CD8-positive, alpha-beta memory T cell (primary cell): ENCODE results near the gene ZMYND12. TPM values are rescaled to one million over a fixed set of nuclear protein-coding genes. Genes with fewer than 3 reads are reported as not detected.

Source experiments
- CTCF ChIA-PET: fragments of 350-600 bp; sonication (Branson Sonifier 250); formaldehyde crosslinking; loops from one replicate; lab custom pipeline; 2021; ENCODE audit warnings: antibody characterized with exemption; lab: Charles Lee
- POLR2A ChIA-PET: fragments of 350-600 bp; sonication (Branson Sonifier 250); formaldehyde crosslinking; loops from one replicate; lab custom pipeline; 2021; ENCODE audit warnings: antibody characterized with exemption; lab: Charles Lee
- DNase-seq, 5 donors: peaks; one replicate each; pipeline versions ENCODE4 v3.0.0 to v3.0.0-alpha.2; 2020 to 2022; ENCODE audit warnings: mixed read lengths in 1 of 5
- H3K27ac ChIP-seq: one replicate; pipeline ENCODE4 v1.7.0; 2013; ENCODE audit warnings: low read depth, mild to moderate bottlenecking, low read length, moderate library complexity
- H3K27me3 ChIP-seq: 2 replicates; pipeline ENCODE4 v1.7.0; 2013; ENCODE audit warnings: low read length, mild to moderate bottlenecking; ENCODE audit not compliant: insufficient read depth, poor library complexity, severe bottlenecking
- H3K36me3 ChIP-seq: 2 replicates; pipeline ENCODE4 v1.7.0; 2013; ENCODE audit warnings: mild to moderate bottlenecking, low read length, moderate library complexity; ENCODE audit not compliant: insufficient read depth
- H3K4me1 ChIP-seq: 2 replicates; pipeline ENCODE4 v1.7.0; 2013; ENCODE audit warnings: mild to moderate bottlenecking, low read length, moderate library complexity; ENCODE audit not compliant: insufficient read depth
- H3K4me3 ChIP-seq: 2 replicates; pipeline ENCODE4 v1.7.0; 2013; ENCODE audit warnings: mild to moderate bottlenecking, low read length
- H3K9me3 ChIP-seq: 2 replicates; pipeline ENCODE4 v1.7.0; 2013; ENCODE audit warnings: mild to moderate bottlenecking, low read length
- H3K27ac Mint-ChIP-seq, 8 donors: one replicate each; pipeline ENCODE4 v1.8.0; 2020 to 2021; ENCODE audit warnings: mixed read lengths in 8 of 8, mild to moderate bottlenecking in 6 of 8, inconsistent platforms in 3 of 8, moderate library complexity in 3 of 8
- H3K27me3 Mint-ChIP-seq, 2 donors: one replicate each; pipeline ENCODE4 v1.8.0; 2020 to 2021; ENCODE audit warnings: mixed read lengths in 2 of 2, mild to moderate bottlenecking in 1 of 2, moderate library complexity in 1 of 2
- H3K36me3 Mint-ChIP-seq, 3 donors: one replicate each; pipeline ENCODE4 v1.8.0; 2020 to 2021; ENCODE audit warnings: mixed read lengths in 3 of 3, inconsistent platforms in 1 of 3, mild to moderate bottlenecking in 1 of 3
- H3K4me1 Mint-ChIP-seq, 3 donors: one replicate each; pipeline ENCODE4 v1.8.0; 2020 to 2021; ENCODE audit warnings: mixed read lengths in 3 of 3, inconsistent platforms in 1 of 3, mild to moderate bottlenecking in 1 of 3
- H3K4me3 Mint-ChIP-seq, 7 donors: one replicate each; pipeline ENCODE4 v1.8.0; 2020 to 2021; ENCODE audit warnings: mixed read lengths in 7 of 7, mild to moderate bottlenecking in 6 of 7, moderate library complexity in 4 of 7, inconsistent platforms in 2 of 7
- H3K9me3 Mint-ChIP-seq, 5 donors: one replicate each; pipeline ENCODE4 v1.8.0; 2020 to 2022; ENCODE audit warnings: mixed read lengths in 5 of 5, mild to moderate bottlenecking in 3 of 5, moderate library complexity in 2 of 5, inconsistent platforms in 1 of 5
- polyA plus RNA-seq: library from polyadenylated mRNA; unstranded; fragments of 300-500 nt; fragmentation: Illumina TruSeq; gene quantifications from one replicate; pipeline ENCODE4 v1.2.3, GENCODE V29; 2021
- total RNA-seq, 2 experiments: library from RNA; stranded (reverse); gene quantifications; one replicate each; pipeline ENCODE4 v1.2.3, GENCODE V29; 2021

ZMYND12 gene
- total and polyA plus RNA-seq, 3 experiments from 2014 or later: 0.69 to 0.85 TPM; not detected in 1

- Histone ChIP-seq H3K27ac (no peak overlapping the region), H3K36me3 (no peaks in the 10 kb centered on the region), H3K4me3 (no peak overlapping the region), H3K4me1 (no peaks in the 10 kb centered on the region), H3K27me3 (no peaks in the 10 kb centered on the region), H3K9me3 (no peaks in the 10 kb centered on the region)
- ChIA-PET POLR2A (no interaction called here), CTCF (no interaction called here)
- H3K27ac Mint-ChIP-seq: no peak overlapping the region
- peaks cover 3 to 22% of the 10 kb centered on the region in 2 donors for H3K27me3 Mint-ChIP-seq
- no peaks in the 10 kb centered on the region for H3K4me1 Mint-ChIP-seq
- H3K36me3 Mint-ChIP-seq: no peaks in the 10 kb centered on the region
- no peak for DNase-seq
- H3K9me3 Mint-ChIP-seq: no peaks in the 10 kb centered on the region
- no peak overlapping the region for H3K4me3 Mint-ChIP-seq
These were observed 41.0 kb downstream of the ZMYND12 start for GRCh38 chr1:42414551-42415496.

GRCh38 chr1:42403880-42404400 is 51.9 kb downstream of the ZMYND12 start:
- Histone ChIP-seq H3K9me3 (no peaks in the 10 kb centered on the region), H3K27ac (no peak overlapping the region), H3K27me3 (peaks cover 5% of the 10 kb centered on the region), H3K4me1 (no peaks in the 10 kb centered on the region), H3K4me3 (no peak overlapping the region), H3K36me3 (no peaks in the 10 kb centered on the region)
- Mint-ChIP-seq H3K4me1 (no peaks in the 10 kb centered on the region), H3K27me3 (peaks cover 11 to 17% of the 10 kb centered on the region in 2 donors), H3K36me3 (no peaks in the 10 kb centered on the region), H3K9me3 (peaks cover 0 to 2% (median 0%) of the 10 kb centered on the region in 5 donors), H3K27ac (no peak overlapping the region), H3K4me3 (no peak overlapping the region)
- DNase-seq: no peak
- POLR2A ChIA-PET: no interaction called here
- CTCF ChIA-PET: no interaction called here

- Mint-ChIP-seq H3K4me1 (no peaks in the 10 kb centered on the region), H3K27ac (no peak overlapping the region), H3K4me3 (no peak overlapping the region), H3K27me3 (peaks cover 3 to 5% of the 10 kb centered on the region in 2 donors), H3K9me3 (no peaks in the 10 kb centered on the region), H3K36me3 (no peaks in the 10 kb centered on the region)
- H3K27ac ChIP-seq: no peak overlapping the region
- H3K4me3 ChIP-seq: no peak overlapping the region
- H3K9me3 ChIP-seq: no peaks in the 10 kb centered on the region
- no peaks in the 10 kb centered on the region for H3K36me3 ChIP-seq
- DNase-seq: no peak
- peaks cover 5% of the 10 kb centered on the region for H3K27me3 ChIP-seq
- no peaks in the 10 kb centered on the region for H3K4me1 ChIP-seq
- ChIA-PET POLR2A (no interaction called here), CTCF (interaction anchor here (1.1 kb wide), 1 partner anchor 20 kb away, joined by 3 read pairs; no protein-coding TSS in a partner anchor)
These were observed 56.3 kb downstream of the ZMYND12 start for GRCh38 chr1:42399315-42400100.

GRCh38 chr1:42392967-42393848 is 62.6 kb downstream of the ZMYND12 start:
- H3K4me1 Mint-ChIP-seq: no peaks in the 10 kb centered on the region
- DNase-seq: no peak
- H3K4me3 Mint-ChIP-seq: no peak overlapping the region
- peaks cover 2 to 11% of the 10 kb centered on the region in 2 donors for H3K27me3 Mint-ChIP-seq
- no peaks in the 10 kb centered on the region for H3K36me3 Mint-ChIP-seq
- no peaks in the 10 kb centered on the region for H3K9me3 ChIP-seq
- H3K27me3 ChIP-seq: no peaks in the 10 kb centered on the region
- H3K9me3 Mint-ChIP-seq: no peaks in the 10 kb centered on the region
- H3K36me3 ChIP-seq: no peaks in the 10 kb centered on the region
- ChIA-PET CTCF (no interaction called here), POLR2A (no interaction called here)
- H3K4me1 ChIP-seq: no peaks in the 10 kb centered on the region
- H3K27ac Mint-ChIP-seq: no peak overlapping the region
- no peak overlapping the region for H3K4me3 ChIP-seq
- H3K27ac ChIP-seq: no peak overlapping the region

- H3K27ac Mint-ChIP-seq: no peak overlapping the region
- H3K27ac ChIP-seq: no peak overlapping the region
- H3K36me3 ChIP-seq: no peaks in the 10 kb centered on the region
- no peaks in the 10 kb centered on the region for H3K9me3 ChIP-seq
- no peak for DNase-seq
- H3K4me1 ChIP-seq: no peaks in the 10 kb centered on the region
- H3K27me3 ChIP-seq: no peaks in the 10 kb centered on the region
- H3K4me3 Mint-ChIP-seq: no peak overlapping the region
- ChIA-PET POLR2A (no interaction called here), CTCF (no interaction called here)
- H3K9me3 Mint-ChIP-seq: no peaks in the 10 kb centered on the region
- H3K36me3 Mint-ChIP-seq: no peaks in the 10 kb centered on the region
- no peak overlapping the region for H3K4me3 ChIP-seq
- peaks cover 4 to 16% of the 10 kb centered on the region in 2 donors for H3K27me3 Mint-ChIP-seq
- H3K4me1 Mint-ChIP-seq: no peaks in the 10 kb centered on the region
These were observed 63.6 kb downstream of the ZMYND12 start for GRCh38 chr1:42392255-42392654.

GRCh38 chr1:42386051-42386450 is 69.8 kb downstream of the ZMYND12 start:
- H3K36me3 Mint-ChIP-seq: no peaks in the 10 kb centered on the region
- POLR2A ChIA-PET: no interaction called here
- H3K4me1 Mint-ChIP-seq: peaks cover 0 to 9% (median 3%) of the 10 kb centered on the region in 3 donors
- H3K27me3 Mint-ChIP-seq: peaks cover 19 to 44% of the 10 kb centered on the region in 2 donors
- CTCF ChIA-PET: no interaction called here
- H3K27ac ChIP-seq: no peak overlapping the region
- H3K4me3 Mint-ChIP-seq: peak overlapping the region in 1 of 7 donors; percentile 15
- H3K27me3 ChIP-seq: no peaks in the 10 kb centered on the region
- no peaks in the 10 kb centered on the region for H3K4me1 ChIP-seq
- no peaks in the 10 kb centered on the region for H3K9me3 ChIP-seq
- no peaks in the 10 kb centered on the region for H3K9me3 Mint-ChIP-seq
- H3K4me3 ChIP-seq: no peak overlapping the region
- H3K27ac Mint-ChIP-seq: no peak overlapping the region
- DNase-seq: no peak
- no peaks in the 10 kb centered on the region for H3K36me3 ChIP-seq

GRCh38 chr1:42385283-42385682 is 70.5 kb downstream of the ZMYND12 start:
- DNase-seq: no peak
- no peak overlapping the region for H3K27ac Mint-ChIP-seq
- H3K4me1 ChIP-seq: no peaks in the 10 kb centered on the region
- ChIA-PET CTCF (no interaction called here), POLR2A (no interaction called here)
- H3K27me3 Mint-ChIP-seq: peaks cover 19 to 44% of the 10 kb centered on the region in 2 donors
- H3K4me1 Mint-ChIP-seq: peaks cover 0 to 13% (median 3%) of the 10 kb centered on the region in 3 donors
- no peak overlapping the region for H3K27ac ChIP-seq
- H3K36me3 Mint-ChIP-seq: no peaks in the 10 kb centered on the region
- no peak overlapping the region for H3K4me3 ChIP-seq
- no peak overlapping the region for H3K4me3 Mint-ChIP-seq
- no peaks in the 10 kb centered on the region for H3K36me3 ChIP-seq
- no peaks in the 10 kb centered on the region for H3K27me3 ChIP-seq
- no peaks in the 10 kb centered on the region for H3K9me3 Mint-ChIP-seq
- H3K9me3 ChIP-seq: no peaks in the 10 kb centered on the region
